GM12801 (cell line): ENCODE measurements around the gene TECTA.

Experiments used
- TF ChIP-seq, protein P1 (sequence below): IDR thresholded peaks from one replicate; pipeline ENCODE4 v1.5.1; 2011; ENCODE audit warnings: control low read depth; ENCODE audit not compliant: insufficient read length; ENCODE audit errors: extremely low read depth

Gene TECTA

DNA sequence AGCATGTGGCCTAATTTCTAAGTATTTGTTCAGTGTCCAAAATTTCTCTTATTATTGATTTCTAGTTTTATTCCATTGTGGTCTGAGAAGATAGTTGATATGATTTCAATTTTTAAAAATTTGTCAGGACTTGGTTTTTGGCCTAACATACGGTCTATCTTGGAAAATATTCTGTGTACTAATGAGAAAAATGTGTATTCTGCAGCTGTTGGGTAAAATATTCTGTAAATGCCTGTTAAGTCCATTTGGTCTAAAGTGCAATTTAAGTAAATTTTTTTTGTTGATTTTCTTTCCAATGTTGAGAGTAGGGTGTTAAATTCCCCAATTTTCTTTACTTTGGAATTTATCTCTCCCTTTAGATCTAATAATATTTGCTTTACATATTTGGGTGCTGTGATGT is 78.3 kb downstream of the TECTA start:
- TF ChIP-seq, protein P1, sequence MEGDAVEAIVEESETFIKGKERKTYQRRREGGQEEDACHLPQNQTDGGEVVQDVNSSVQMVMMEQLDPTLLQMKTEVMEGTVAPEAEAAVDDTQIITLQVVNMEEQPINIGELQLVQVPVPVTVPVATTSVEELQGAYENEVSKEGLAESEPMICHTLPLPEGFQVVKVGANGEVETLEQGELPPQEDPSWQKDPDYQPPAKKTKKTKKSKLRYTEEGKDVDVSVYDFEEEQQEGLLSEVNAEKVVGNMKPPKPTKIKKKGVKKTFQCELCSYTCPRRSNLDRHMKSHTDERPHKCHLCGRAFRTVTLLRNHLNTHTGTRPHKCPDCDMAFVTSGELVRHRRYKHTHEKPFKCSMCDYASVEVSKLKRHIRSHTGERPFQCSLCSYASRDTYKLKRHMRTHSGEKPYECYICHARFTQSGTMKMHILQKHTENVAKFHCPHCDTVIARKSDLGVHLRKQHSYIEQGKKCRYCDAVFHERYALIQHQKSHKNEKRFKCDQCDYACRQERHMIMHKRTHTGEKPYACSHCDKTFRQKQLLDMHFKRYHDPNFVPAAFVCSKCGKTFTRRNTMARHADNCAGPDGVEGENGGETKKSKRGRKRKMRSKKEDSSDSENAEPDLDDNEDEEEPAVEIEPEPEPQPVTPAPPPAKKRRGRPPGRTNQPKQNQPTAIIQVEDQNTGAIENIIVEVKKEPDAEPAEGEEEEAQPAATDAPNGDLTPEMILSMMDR = no peak

DNA sequence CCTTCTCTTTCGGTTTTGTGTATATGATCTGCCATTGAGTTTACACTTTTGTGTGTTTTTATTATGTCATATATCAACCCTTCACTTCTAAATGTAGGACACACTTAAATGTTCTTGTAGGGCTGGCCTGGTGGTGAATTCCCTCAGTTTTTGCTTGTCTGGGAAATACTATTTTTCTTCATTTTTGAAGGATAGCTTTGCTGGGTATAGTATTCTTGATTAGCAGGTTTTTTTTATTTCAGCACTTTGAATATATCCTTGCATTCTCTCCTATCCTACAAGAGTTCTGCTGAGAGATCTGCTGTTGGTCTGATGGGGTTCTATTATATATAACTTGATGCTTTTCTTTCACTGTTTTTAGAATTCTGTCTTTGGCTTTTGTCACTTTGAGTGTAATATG is 79.1 kb downstream of the TECTA start:
- TF ChIP-seq, protein P1 = no peak

DNA sequence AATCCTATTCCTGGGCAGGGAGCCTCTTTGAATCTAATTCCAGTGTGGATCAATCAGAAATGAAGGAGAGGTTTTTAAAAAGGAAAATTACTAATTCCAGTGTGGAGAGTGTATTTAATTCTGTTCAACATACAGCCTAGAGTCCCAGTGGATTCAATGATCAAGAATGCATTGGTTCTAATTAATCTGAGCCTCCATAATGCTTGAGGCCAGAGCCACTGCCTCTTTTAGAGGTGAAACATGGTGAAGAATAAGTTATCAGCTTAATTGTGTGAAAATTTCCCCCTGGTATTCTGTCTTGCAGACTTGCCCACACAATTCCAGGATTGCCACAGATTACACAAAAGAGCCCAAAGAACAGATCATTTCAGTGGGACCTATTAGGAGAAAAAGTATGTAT is 87.7 kb downstream of the TECTA start:
- TF ChIP-seq, protein P1 = no peak

DNA sequence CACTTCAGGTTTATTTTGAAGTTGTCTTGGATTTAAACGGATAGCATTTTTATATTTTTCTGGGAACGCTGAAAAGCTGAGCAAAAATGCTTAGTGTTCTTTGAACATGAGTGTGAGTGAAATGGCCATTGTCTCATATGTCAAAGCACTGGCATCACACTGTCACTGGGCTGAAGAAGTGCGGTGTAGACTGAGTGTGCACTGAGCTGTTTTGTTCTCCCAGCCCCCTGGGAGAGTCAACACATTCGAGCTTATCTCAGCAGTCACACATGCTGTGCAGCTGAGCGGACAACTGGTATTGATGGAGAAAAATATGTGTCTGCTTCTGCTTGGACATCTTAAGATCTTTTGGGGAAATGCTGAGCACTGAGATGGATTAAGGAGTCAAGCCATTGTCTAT is 90.8 kb downstream of the TECTA start:
- TF ChIP-seq, protein P1 = no peak

DNA sequence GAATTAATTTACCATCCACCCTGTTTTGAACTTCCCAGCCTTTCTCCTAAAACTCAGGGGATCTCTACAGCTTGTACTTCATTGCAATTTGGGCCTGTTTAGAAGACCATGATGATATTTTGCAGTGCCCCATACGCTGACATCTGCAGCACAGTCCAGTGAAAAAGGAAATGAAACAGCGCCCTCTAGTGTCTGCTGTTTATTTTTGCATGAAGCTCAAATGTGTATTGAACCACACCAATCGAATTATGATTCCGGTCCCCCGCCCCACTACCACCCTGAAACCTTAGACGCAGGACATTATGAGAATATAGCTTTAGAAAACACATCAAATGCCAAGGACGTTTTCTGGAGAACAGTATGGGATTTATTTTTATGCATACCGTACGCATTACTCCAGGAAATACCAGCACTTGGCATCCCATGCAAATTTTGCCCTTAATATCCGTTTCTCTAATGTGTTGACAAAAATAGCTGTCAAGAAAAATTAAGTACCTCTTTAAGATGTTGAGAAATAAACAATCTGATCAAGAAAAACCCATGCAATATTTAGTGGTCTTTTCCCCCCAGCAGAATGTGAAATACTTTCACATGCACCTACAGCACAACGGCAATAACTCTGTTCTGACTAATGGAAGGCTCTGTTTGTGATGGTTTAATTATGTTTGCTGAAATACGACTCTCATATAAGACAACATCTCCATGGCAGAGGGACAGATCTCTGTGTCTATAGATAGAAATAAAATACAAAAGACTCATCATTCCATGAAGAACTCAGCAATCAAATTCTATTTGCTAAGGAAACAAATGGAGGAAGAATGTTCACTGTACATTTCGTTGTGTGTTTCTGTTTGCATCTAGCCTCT is 93.9 kb downstream of the TECTA start:
- TF ChIP-seq, protein P1 = peak; percentile 10

DNA sequence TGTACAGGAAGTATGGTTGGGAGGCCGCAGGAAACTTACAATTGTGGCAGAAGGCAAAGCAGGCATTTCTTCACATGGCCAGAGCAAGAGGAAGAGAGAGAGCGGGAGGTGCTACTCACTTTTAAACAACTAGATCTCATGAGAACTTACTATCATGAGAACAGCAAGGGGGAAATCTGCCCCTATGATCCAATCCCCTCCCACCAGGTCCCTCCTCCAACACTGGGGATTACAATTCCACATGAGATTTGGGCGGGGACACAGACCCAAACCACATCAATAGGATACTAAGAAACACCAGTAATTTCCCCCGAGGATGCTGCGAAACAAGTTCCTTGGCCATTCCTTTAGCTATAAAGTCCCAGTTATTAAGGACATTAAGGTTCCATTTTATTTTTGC is 97.4 kb downstream of the TECTA start:
- TF ChIP-seq, protein P1 = no peak

DNA sequence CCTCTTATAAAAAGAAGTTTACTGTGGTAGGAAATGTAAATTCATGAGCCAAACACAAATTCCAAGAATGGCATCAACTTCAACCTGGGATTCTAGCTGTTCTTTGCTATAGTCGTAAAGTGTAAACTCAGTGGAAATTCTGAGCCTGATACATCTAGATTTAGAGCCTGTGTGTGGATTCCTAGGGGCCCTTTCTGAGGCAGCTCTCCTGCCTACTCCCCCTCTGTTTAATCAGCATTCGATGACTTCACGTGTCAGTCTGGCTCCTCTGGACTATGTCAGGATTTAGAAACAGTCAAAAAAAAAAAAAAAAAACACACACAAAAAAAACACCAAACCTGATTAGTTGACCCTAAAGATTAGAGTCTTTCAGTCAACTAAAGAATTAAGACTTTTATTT is 98.5 kb downstream of the TECTA start:
- TF ChIP-seq, protein P1 = no peak
